Retina (tissue), 1 donor: ENCODE results near the gene RPL41.
"Not testable (repeated sequence)": the region's sequence is repeated elsewhere in the genome, so short reads cannot be mapped to it uniquely, and the experiment has no call there.

ENCODE experiments used
- DNase-seq: peaks from one replicate; pipeline ENCODE4 v3.0.0-alpha.2; 2016

The RPL41 gene

GRCh38 chr12:56103066-56103711 is 13.2 kb upstream of the RPL41 start:
- no peak for DNase-seq

- no peak for DNase-seq
These were observed 12.7 kb upstream of the RPL41 start for GRCh38 chr12:56103823-56104108.

- peak; percentile 98 for DNase-seq
These were observed 12.2 kb upstream of the RPL41 start, which contains the start of gene PA2G4 for GRCh38 chr12:56104109-56104814. Gene PA2G4 (plus strand): TSS chr12:56104559. CDS start chr12:56104738, 179 bp downstream.

GRCh38 chr12:56104815-56105608 is 11.4 kb upstream of the RPL41 start:
- no peak for DNase-seq

- DNase-seq = no peak
These were observed 10.9 kb upstream of the RPL41 start for GRCh38 chr12:56105609-56105902.

GRCh38 chr12:56107242-56107641 is 9.2 kb upstream of the RPL41 start:
- no peak for DNase-seq

GRCh38 chr12:56110571-56110970 is 5.9 kb upstream of the RPL41 start:
- no peak for DNase-seq

GRCh38 chr12:56114084-56114483 is 2.3 kb upstream of the RPL41 start:
- no peak for DNase-seq

GRCh38 chr12:56115329-56115728 is 1.1 kb upstream of the RPL41 start:
- DNase-seq = no peak

GRCh38 chr12:56117082-56117706 is 761 bp downstream of the RPL41 start:
- DNase-seq = not testable (repeated sequence)

GRCh38 chr12:56117778-56118687 is 1.6 kb downstream of the RPL41 start, which contains the start of gene ZC3H10:
Gene ZC3H10 (plus strand): TSS chr12:56118266. CDS start chr12:56120563, 2,297 bp downstream.
- peak; percentile 98 for DNase-seq

GRCh38 chr12:56118688-56119357 is 2.4 kb downstream of the RPL41 start:
- DNase-seq = no peak

- peak; percentile 59 for DNase-seq
These were observed 2.9 kb downstream of the RPL41 start for GRCh38 chr12:56119361-56119796.

- no peak for DNase-seq
These were observed 3.9 kb downstream of the RPL41 start for GRCh38 chr12:56120158-56120846.

GRCh38 chr12:56121204-56121870 is 4.9 kb downstream of the RPL41 start:
- DNase-seq = no peak

GRCh38 chr12:56122637-56123036 is 6.2 kb downstream of the RPL41 start:
- DNase-seq = no peak

- DNase-seq = no peak
These were observed 7.7 kb downstream of the RPL41 start for GRCh38 chr12:56124133-56124532.

GRCh38 chr12:56126732-56127239 is 10.4 kb downstream of the RPL41 start:
- DNase-seq = no peak

GRCh38 chr12:56127485-56127887 is 11.1 kb downstream of the RPL41 start:
- no peak for DNase-seq
